ENCODE results near the gene TLR5.

GRCh38 chr1:223114871-223115270 lies 28.2 kb downstream of the TLR5 start:
- TF ChIP-seq CTCF (IDR thresholded peaks at IDR 0.05): no peak
- no peak for TF ChIP-seq POLR2AphosphoS5 (IDR thresholded peaks at IDR 0.05)
- TF ChIP-seq POLR2A (IDR thresholded peaks at IDR 0.05): no peak
- no peak for TF ChIP-seq EP300 (IDR thresholded peaks at IDR 0.05)
